DOHH2 (cell line): Measurements from ENCODE around the gene PPT1.

ENCODE experiments used
- EZH2phosphoT487 ChIP-seq: fragments of 200-600 bp; sonication (generic); IDR thresholded peaks from 2 replicates; pipeline ENCODE4 v1.6.1; 2017; ENCODE audit warnings: borderline replicate concordance, mild to moderate bottlenecking, antibody characterized with exemption, low read length, moderate library complexity, mixed read lengths
- TF ChIP-seq, protein P1 (sequence below): fragments of 200-600 bp; sonication (generic); IDR thresholded peaks from one replicate; pipeline ENCODE4 v1.5.1; 2014; ENCODE audit warnings: antibody characterized with exemption, mild to moderate bottlenecking, low read depth, low read length; ENCODE audit not compliant: poor library complexity, severe bottlenecking

DNA sequence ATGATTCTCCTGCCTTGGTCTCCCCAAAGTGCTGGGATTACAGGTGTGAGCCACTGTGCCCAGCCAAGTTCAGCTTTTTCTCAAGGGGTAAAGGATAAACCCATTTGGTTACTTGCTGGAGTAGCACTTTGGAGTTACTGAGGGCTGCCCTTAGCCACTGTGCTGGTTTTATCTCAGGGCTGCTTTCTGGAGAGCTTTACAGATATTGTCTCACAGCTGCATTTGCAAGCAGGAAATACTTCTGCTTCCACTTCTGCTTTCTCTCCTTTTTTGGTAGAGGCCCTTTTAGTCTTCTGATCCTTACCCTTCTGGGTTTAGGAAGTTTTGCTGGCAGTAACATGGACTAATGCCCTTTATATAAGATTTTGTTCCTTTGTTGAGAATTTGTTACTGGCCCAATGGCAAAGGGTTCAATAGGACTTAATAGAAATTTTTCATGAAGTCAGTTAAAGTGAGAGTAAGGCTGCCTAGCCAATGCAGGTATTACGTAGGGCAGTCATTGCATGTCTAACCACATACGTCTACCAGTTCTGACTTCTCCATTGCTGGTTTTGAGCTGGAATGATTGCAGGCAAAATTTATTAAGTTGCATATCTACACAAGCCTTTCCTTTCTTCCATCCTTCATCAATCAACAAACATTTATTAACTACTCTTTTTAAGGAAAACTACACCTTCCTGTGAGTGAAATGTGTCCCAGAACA is 32.1 kb downstream of the PPT1 start:
- TF ChIP-seq, protein P1, sequence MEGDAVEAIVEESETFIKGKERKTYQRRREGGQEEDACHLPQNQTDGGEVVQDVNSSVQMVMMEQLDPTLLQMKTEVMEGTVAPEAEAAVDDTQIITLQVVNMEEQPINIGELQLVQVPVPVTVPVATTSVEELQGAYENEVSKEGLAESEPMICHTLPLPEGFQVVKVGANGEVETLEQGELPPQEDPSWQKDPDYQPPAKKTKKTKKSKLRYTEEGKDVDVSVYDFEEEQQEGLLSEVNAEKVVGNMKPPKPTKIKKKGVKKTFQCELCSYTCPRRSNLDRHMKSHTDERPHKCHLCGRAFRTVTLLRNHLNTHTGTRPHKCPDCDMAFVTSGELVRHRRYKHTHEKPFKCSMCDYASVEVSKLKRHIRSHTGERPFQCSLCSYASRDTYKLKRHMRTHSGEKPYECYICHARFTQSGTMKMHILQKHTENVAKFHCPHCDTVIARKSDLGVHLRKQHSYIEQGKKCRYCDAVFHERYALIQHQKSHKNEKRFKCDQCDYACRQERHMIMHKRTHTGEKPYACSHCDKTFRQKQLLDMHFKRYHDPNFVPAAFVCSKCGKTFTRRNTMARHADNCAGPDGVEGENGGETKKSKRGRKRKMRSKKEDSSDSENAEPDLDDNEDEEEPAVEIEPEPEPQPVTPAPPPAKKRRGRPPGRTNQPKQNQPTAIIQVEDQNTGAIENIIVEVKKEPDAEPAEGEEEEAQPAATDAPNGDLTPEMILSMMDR, result no peak
- TF ChIP-seq EZH2phosphoT487, result no peak
